Adrenal gland (tissue), 12 donors: Measurements from ENCODE around the gene HNRNPC. TPM values are rescaled to one million over a fixed set of nuclear protein-coding genes. Genes with fewer than 3 reads are reported as not detected.

Source experiments
- DNase-seq, 7 donors: peaks; one replicate each; pipeline ENCODE4 v3.0.0-alpha.2; 2019 to 2020
- H3K27ac ChIP-seq, 5 donors: fragments of 200-600 bp; sonication (generic) in 4 of 5; 1 replicate in 3 of 5; 2 replicates in 2 of 5; pipeline versions ENCODE4 v1.5.1 to v1.8.0; 2016 to 2020; ENCODE audit warnings: mild to moderate bottlenecking in 1 of 5
- H3K27me3 ChIP-seq: fragments of 200-600 bp; 2 replicates; pipeline ENCODE4 v1.8.0; 2021
- H3K36me3 ChIP-seq, 2 donors: fragments of 200-600 bp; replicated peaks in 1 of 2; 1 replicate in 1 of 2; 2 replicates in 1 of 2; pipeline versions ENCODE4 v1.5.1 to v1.8.0; 2018 to 2022
- H3K4me1 ChIP-seq, 2 donors: fragments of 200-600 bp; replicated peaks in 1 of 2; 1 replicate in 1 of 2; 2 replicates in 1 of 2; pipeline versions ENCODE4 v1.5.1 to v1.8.0; 2018 to 2021
- H3K4me3 ChIP-seq, 4 donors: fragments of 200-600 bp; sonication (generic) in 3 of 4; one replicate each; pipeline ENCODE4 v1.5.1; 2016 to 2018
- H3K9me3 ChIP-seq, 3 donors: fragments of 200-600 bp; sonication (generic) in 1 of 3; replicated peaks in 1 of 3; 1 replicate in 2 of 3; 2 replicates in 1 of 3; pipeline versions ENCODE4 v1.5.1 to v1.8.0; 2016 to 2021
- CTCF ChIP-seq, 6 experiments: fragments of 450-650 bp in 4 of 6; fragments of 200-600 bp in 2 of 6; sonication (generic) in 1 of 6; IDR thresholded peaks; 1 replicate in 5 of 6; 2 replicates in 1 of 6; pipeline versions ENCODE4 v1.5.1 to v1.8.0; 2016 to 2021; ENCODE audit warnings: antibody characterized with exemption in 6 of 6, mild to moderate bottlenecking in 2 of 6, moderate library complexity in 1 of 6
- POLR2A ChIP-seq, 2 donors: fragments of 450-650 bp; IDR thresholded peaks; one replicate each; pipeline ENCODE4 v1.6.1; 2017; ENCODE audit warnings: antibody characterized with exemption in 2 of 2, mild to moderate bottlenecking in 2 of 2, moderate library complexity in 1 of 2
- WGBS, 4 donors: extraction: QIAGEN DNeasy Blood & Tissue Kit in 2 of 4; methylation state at CpG; one replicate each; pipeline versions ENCODE4 v1.1.5 to v1.1.7; 2013 to 2017; 5-methylcytosine and 5-hydroxymethylcytosine counted together
- intact Hi-C, 2 donors: fragments of 100-400 bp; cut with DNase I; formaldehyde crosslinking; loops; one replicate each; pipeline versions ENCODE4 v1.14.1 to v1.15.0; 2022 to 2023
- polyA plus RNA-seq, 3 donors: library from polyadenylated mRNA; stranded (reverse); fragments of 200-250 nt in 2 of 3; fragments of 350-450 nt in 1 of 3; fragmentation: Illumina TruSeq in 1 of 3; extraction: RNeasy Lipid Tissue Mini Kit (QIAGEN cat#74804) in 1 of 3; gene quantifications; one replicate each; pipeline ENCODE4 v1.2.3, GENCODE V29; 2013 to 2014
- total RNA-seq, 9 donors: library from RNA; depleted of rRNA in 4 of 9; stranded (reverse); fragments of >200 nt in 4 of 9; fragments of 120-200 nt in 1 of 9; fragmentation: NEBNext Ultra II Directional in 1 of 9; extraction: Animal tissue kit (Norgen Biotek cat#: 25700) in 1 of 9; gene quantifications; one replicate each; pipeline versions ENCODE4 v1.1.0 to v1.2.4, GENCODE V29; 2013 to 2023
- donor health status: healthy with polysubstance abuse.
- donor health status: Bipolar disorder and iron deficiency.
- donor health status: DM: yes; HTN: yes; CAD: no.
- donor health status: DM: no; HTN: no; CAD: no.
- donor health status: DM: no; HTN: no; CAD: no.
- donor health status: DM: yes; HTN: yes; CAD: no.

HNRNPC gene
- total and polyA plus RNA-seq, 12 donors, result 399 to 905 (median 531) TPM

- no peak for DNase-seq
- no peak overlapping the region for H3K27ac ChIP-seq
- no peaks in the 10 kb centered on the region for H3K9me3 ChIP-seq
- 72 to 88% (median 75%) methylated on average over 3 of the region's 3 CpGs for WGBS, 4 donors
- H3K4me3 ChIP-seq, result no peak overlapping the region
- no peaks in the 10 kb centered on the region for H3K4me1 ChIP-seq
- no peaks in the 10 kb centered on the region for H3K27me3 ChIP-seq
- no peak for TF ChIP-seq POLR2A (IDR thresholded peaks at IDR 0.05)
- no peak for TF ChIP-seq CTCF (IDR thresholded peaks at IDR 0.05)
- intact Hi-C loops, result loop anchor here in 1 of 2 donors (10.0 kb wide), 1 partner anchor 65 kb away; no protein-coding TSS in a partner anchor
- peaks cover 0 to 7% of the 10 kb centered on the region in 2 donors for H3K36me3 ChIP-seq
These were observed 69.4 kb downstream of the HNRNPC start for GRCh38 chr14:21199611-21200560.

- H3K4me1 ChIP-seq, result no peaks in the 10 kb centered on the region
- no peak overlapping the region for H3K27ac ChIP-seq
- H3K27me3 ChIP-seq, result no peaks in the 10 kb centered on the region
- H3K36me3 ChIP-seq, result no peaks in the 10 kb centered on the region
- H3K4me3 ChIP-seq, result no peak overlapping the region
- intact Hi-C loops, result loop anchor here in 1 of 2 donors (10.0 kb wide), 1 partner anchor 63 kb away; no protein-coding TSS in a partner anchor
- WGBS, 4 donors, result 81 to 94% (median 92%) methylated on average over 2 of the region's 2 CpGs
- TF ChIP-seq POLR2A (IDR thresholded peaks at IDR 0.05) (no peak), CTCF (IDR thresholded peaks at IDR 0.05) (no peak)
- H3K9me3 ChIP-seq, result no peaks in the 10 kb centered on the region
- no peak for DNase-seq
These were observed 71.6 kb downstream of the HNRNPC start for GRCh38 chr14:21197418-21198205.

GRCh38 chr14:21194597-21194996 lies 74.6 kb downstream of the HNRNPC start:
- intact Hi-C loops, result loop anchor here in 1 of 2 donors (10.0 kb wide), 1 partner anchor 60 kb away; no protein-coding TSS in a partner anchor
- no peak overlapping the region for H3K27ac ChIP-seq
- DNase-seq, result no peak
- H3K4me1 ChIP-seq, result peaks cover 5 to 7% of the 10 kb centered on the region in 2 donors
- no peak overlapping the region for H3K4me3 ChIP-seq
- H3K9me3 ChIP-seq, result no peaks in the 10 kb centered on the region
- no peaks in the 10 kb centered on the region for H3K36me3 ChIP-seq
- no peaks in the 10 kb centered on the region for H3K27me3 ChIP-seq
- no peak for TF ChIP-seq CTCF (IDR thresholded peaks at IDR 0.05)
- no peak for TF ChIP-seq POLR2A (IDR thresholded peaks at IDR 0.05)
